GM23338 (cell line): ENCODE data around the gene KRTAP10-9. TPM values are rescaled to one million over a fixed set of nuclear protein-coding genes. Genes with fewer than 3 reads are reported as not detected.

ENCODE experiments used
- ATAC-seq: fragments of 200-7000 bp; cut with Tn5 transposase; 3 replicates; pipeline ENCODE4 v1.9.1; 2020
- DNase-seq: peaks from one replicate; pipeline ENCODE4 v3.0.0-alpha.2; 2015; ENCODE audit warnings: low spot score
- H2AFZ ChIP-seq: fragments of 200-600 bp; sonication (generic); 2 replicates; pipeline ENCODE4 v1.8.0; 2016; ENCODE audit warnings: antibody characterized with exemption, mild to moderate bottlenecking, moderate library complexity
- H3F3A ChIP-seq: fragments of 200-600 bp; sonication (generic); replicated peaks from 2 replicates; pipeline ENCODE4 v1.8.0; 2017; ENCODE audit warnings: antibody characterized with exemption, mixed run types, low read depth
- H3K27ac ChIP-seq: fragments of 200-600 bp; sonication (generic); 2 replicates; pipeline ENCODE4 v1.6.1; 2016; ENCODE audit warnings: low read depth
- H3K27me3 ChIP-seq: fragments of 200-600 bp; sonication (generic); 2 replicates; pipeline ENCODE4 v1.8.0; 2016; ENCODE audit warnings: mild to moderate bottlenecking, mixed run types, moderate library complexity; ENCODE audit not compliant: insufficient read depth
- H3K36me3 ChIP-seq: fragments of 200-600 bp; sonication (generic); 2 replicates; pipeline ENCODE4 v1.8.0; 2016; ENCODE audit warnings: mild to moderate bottlenecking; ENCODE audit not compliant: insufficient read depth
- H3K4me1 ChIP-seq: fragments of 200-600 bp; sonication (generic); 2 replicates; pipeline ENCODE4 v1.8.0; 2016; ENCODE audit warnings: mild to moderate bottlenecking, moderate library complexity; ENCODE audit not compliant: insufficient read depth
- H3K4me2 ChIP-seq: fragments of 200-600 bp; sonication (generic); 2 replicates; pipeline ENCODE4 v1.7.1; 2017; ENCODE audit warnings: mixed run types
- H3K4me3 ChIP-seq: fragments of 200-600 bp; sonication (generic); 2 replicates; pipeline ENCODE4 v1.6.1; 2016; ENCODE audit warnings: mixed run types
- H3K79me2 ChIP-seq: fragments of 200-600 bp; sonication (generic); replicated peaks from 2 replicates; pipeline ENCODE4 v1.8.0; 2017; ENCODE audit warnings: mild to moderate bottlenecking; ENCODE audit not compliant: insufficient read depth
- H3K9me2 ChIP-seq: fragments of 200-600 bp; sonication (generic); 2 replicates; pipeline ENCODE4 v1.8.0; 2017; ENCODE audit not compliant: insufficient read depth
- H4K20me1 ChIP-seq: fragments of 200-600 bp; sonication (generic); replicated peaks from 2 replicates; pipeline ENCODE4 v1.8.0; 2017; ENCODE audit warnings: mild to moderate bottlenecking; ENCODE audit not compliant: insufficient read depth
- H3K27ac Mint-ChIP-seq: 2 replicates; pipeline ENCODE4 v1.8.0; 2020; ENCODE audit warnings: inconsistent platforms, mild to moderate bottlenecking, moderate library complexity, mixed read lengths
- H3K27me3 Mint-ChIP-seq: 3 replicates; pipeline ENCODE4 v1.8.0; 2022; ENCODE audit warnings: low read depth, mild to moderate bottlenecking, moderate library complexity, mixed read lengths, inconsistent platforms; ENCODE audit not compliant: insufficient read depth, poor library complexity
- H3K36me3 Mint-ChIP-seq: 3 replicates; pipeline ENCODE4 v1.8.0; 2021; ENCODE audit warnings: low read depth, mild to moderate bottlenecking, inconsistent platforms, moderate library complexity, mixed read lengths
- H3K4me1 Mint-ChIP-seq: 3 replicates; pipeline ENCODE4 v1.8.0; 2020; ENCODE audit warnings: mild to moderate bottlenecking, inconsistent platforms, mixed read lengths
- H3K4me3 Mint-ChIP-seq: 3 replicates; pipeline ENCODE4 v1.8.0; 2021; ENCODE audit warnings: moderate library complexity, mild to moderate bottlenecking, inconsistent platforms, mixed read lengths
- H3K9me3 Mint-ChIP-seq: 3 replicates; pipeline ENCODE4 v1.8.0; 2020; ENCODE audit warnings: moderate library complexity, mild to moderate bottlenecking, inconsistent platforms, mixed read lengths
- CREB1 ChIP-seq: fragments of 250-450 bp; sonication (Bioruptor Pico); IDR thresholded peaks from 2 replicates; pipeline ENCODE4 v1.5.0; 2020; ENCODE audit warnings: low read depth, mild to moderate bottlenecking, moderate library complexity
- CTCF ChIP-seq, 2 experiments: fragments of 200-600 bp in 1 of 2; sonication (generic) in 1 of 2; conservative IDR thresholded peaks; 2 replicates each; pipeline versions ENCODE4 v1.5.1 to v1.6.1; 2016 to 2017; ENCODE audit warnings: antibody characterized with exemption in 2 of 2, low read depth in 2 of 2, mild to moderate bottlenecking in 2 of 2, moderate library complexity in 1 of 2
- ETS1 ChIP-seq: IDR thresholded peaks from 2 replicates; pipeline ENCODE4 v1.6.1; 2016; ENCODE audit warnings: antibody characterized with exemption
- EZH2 ChIP-seq: fragments of 200-600 bp; sonication (generic); IDR thresholded peaks from one replicate; pipeline ENCODE4 v1.8.0; 2017; ENCODE audit warnings: antibody characterized with exemption, mild to moderate bottlenecking, low read depth; ENCODE audit not compliant: unreplicated experiment
- EZH2phosphoT487 ChIP-seq: fragments of 200-600 bp; sonication (generic); IDR thresholded peaks from one replicate; pipeline ENCODE4 v1.8.1; 2018; ENCODE audit warnings: antibody characterized with exemption; ENCODE audit not compliant: unreplicated experiment
- JUNB ChIP-seq: IDR thresholded peaks from one replicate; pipeline ENCODE4 v1.6.1; 2016; ENCODE audit warnings: antibody characterized with exemption; ENCODE audit not compliant: unreplicated experiment
- NANOG ChIP-seq: IDR thresholded peaks from 2 replicates; pipeline ENCODE4 v1.6.1; 2016; ENCODE audit warnings: antibody characterized with exemption, borderline replicate concordance
- POLR2AphosphoS5 ChIP-seq: IDR thresholded peaks from 2 replicates; pipeline ENCODE4 v1.6.1; 2016; ENCODE audit warnings: antibody characterized with exemption, low read depth
- REST ChIP-seq: IDR thresholded peaks from one replicate; pipeline ENCODE4 v1.6.1; 2018; ENCODE audit warnings: antibody characterized with exemption; ENCODE audit not compliant: unreplicated experiment
- STAT1 ChIP-seq: IDR thresholded peaks from one replicate; pipeline ENCODE4 v1.6.1; 2016; ENCODE audit warnings: antibody characterized with exemption; ENCODE audit not compliant: unreplicated experiment
- ZNF114 ChIP-seq: fragments of 250-450 bp; sonication (Bioruptor Pico); IDR thresholded peaks from 2 replicates; pipeline ENCODE4 v1.5.0; 2020; ENCODE audit warnings: mild to moderate bottlenecking, moderate library complexity
- ZNF331 ChIP-seq: fragments of 250-450 bp; sonication (Bioruptor Pico); IDR thresholded peaks from 2 replicates; pipeline ENCODE4 v1.5.0; 2020; ENCODE audit warnings: low read depth, mild to moderate bottlenecking, moderate library complexity
- ZNF462 ChIP-seq: fragments of 250-450 bp; sonication (Bioruptor Pico); IDR thresholded peaks from 2 replicates; pipeline ENCODE4 v1.5.0; 2020; ENCODE audit warnings: mild to moderate bottlenecking, moderate library complexity
- polyA plus RNA-seq: library from polyadenylated mRNA; unstranded; fragments of >200 nt; fragmentation: Nextera tagmentation; extraction: Ambion mirVana; gene quantifications from 2 replicates; pipeline ENCODE4 v1.2.1, GENCODE V29; 2016
- total RNA-seq: library from RNA; depleted of rRNA; stranded (reverse); fragments of >200 nt; shearing (Covaris generic); gene quantifications from 2 replicates; pipeline ENCODE4 v1.2.3, GENCODE V29; 2014

KRTAP10-9 gene
- total and polyA plus RNA-seq, 2 experiments from 2014 or later, result not detected

GRCh38 chr21:44647222-44647552, 20.3 kb downstream of the KRTAP10-9 start:
- no peaks in the 10 kb centered on the region for H3F3A ChIP-seq
- Mint-ChIP-seq H3K27ac (no peak overlapping the region), H3K4me3 (no peak overlapping the region), H3K27me3 (peaks cover 9% of the 10 kb centered on the region), H3K9me3 (peaks cover 16% of the 10 kb centered on the region), H3K4me1 (peaks cover 10% of the 10 kb centered on the region), H3K36me3 (peaks cover 8% of the 10 kb centered on the region; the same call in 1 of the 3 replicates)
- no peaks in the 10 kb centered on the region for H3K79me2 ChIP-seq
- H3K4me1 ChIP-seq, result no peaks in the 10 kb centered on the region
- no peaks in the 10 kb centered on the region for H4K20me1 ChIP-seq
- H3K36me3 ChIP-seq, result no peaks in the 10 kb centered on the region
- no peak overlapping the region for H3K4me2 ChIP-seq
- no peaks in the 10 kb centered on the region for H3K27me3 ChIP-seq
- H2AFZ ChIP-seq, result no peak overlapping the region
- ATAC-seq, result peak; percentile 42
- no peaks in the 10 kb centered on the region for H3K9me2 ChIP-seq
- H3K4me3 ChIP-seq, result no peak overlapping the region
- no peak for DNase-seq
- H3K27ac ChIP-seq, result no peak overlapping the region
- TF ChIP-seq REST (no peak), STAT1 (no peak), CTCF (conservative IDR thresholded peaks at IDR 0.05; ENCODE audit: low read depth in 2 of 2) (no peak), ETS1 (no peak), EZH2phosphoT487 (no peak), ZNF462 (CRISPR knock-in tag) (no peak), ZNF114 (no peak), POLR2AphosphoS5 (no peak), ZNF331 (CRISPR knock-in tag) (no peak), NANOG (no peak), JUNB (no peak), CREB1 (CRISPR knock-in tag) (no peak), EZH2 (no peak)
